ENCODE results near the gene PAK1IP1.
"Not testable (repeated sequence)": the region's sequence is repeated elsewhere in the genome, so short reads cannot be mapped to it uniquely, and the experiment has no call there.

Gene PAK1IP1

DNA sequence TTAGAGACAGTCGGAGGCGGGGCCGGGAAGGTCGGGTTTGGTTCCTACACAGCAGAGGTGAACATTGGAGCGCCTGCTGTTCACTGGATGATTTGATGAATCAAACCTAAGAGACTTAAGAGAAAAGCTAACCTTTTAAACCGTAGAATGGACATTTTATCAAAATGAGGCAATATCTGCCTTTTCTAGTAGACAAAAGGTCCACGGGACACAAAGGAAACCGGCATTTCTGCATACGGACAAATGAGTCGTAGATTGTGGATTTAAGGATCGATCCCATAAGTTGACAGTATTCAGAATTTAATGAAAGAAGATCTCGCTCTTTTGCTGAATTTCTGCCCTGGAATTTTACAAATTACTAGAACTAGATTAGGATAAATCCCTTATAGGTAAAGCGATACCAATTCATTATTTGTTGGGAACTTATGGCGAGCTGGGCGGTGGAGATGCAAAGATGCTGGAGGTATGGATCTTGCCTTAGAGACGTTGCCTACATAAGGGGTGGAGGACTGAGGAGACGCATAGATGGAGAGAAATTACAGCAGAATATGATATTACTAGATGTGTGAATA, 400 bp downstream of the PAK1IP1 start:
- peaks cover 10 to 17% of the 10 kb centered on the region in 2 donors for H3K36me3 ChIP-seq (ENCODE audit: control insufficient read depth in 2 of 2, insufficient read depth in 2 of 2, low read length in 2 of 2)
- no peaks in the 10 kb centered on the region for H3K9me3 ChIP-seq (ENCODE audit: control insufficient read depth in 2 of 2, low read length in 2 of 2)
- H3K27ac ChIP-seq (ENCODE audit: low read depth in 2 of 2, low read length in 2 of 2): peak overlapping the region; percentile 94 to 97
- H3K4me3 ChIP-seq (ENCODE audit: low read length in 2 of 2): peak overlapping the region; percentile 94 to 100
- H3K9ac ChIP-seq (ENCODE audit: low read depth in 1 of 2, low read length in 2 of 2): peak overlapping the region; percentile 90 to 96
- H3K4me1 ChIP-seq (ENCODE audit: control insufficient read depth in 2 of 2, insufficient read depth in 2 of 2, low read length in 2 of 2): peaks cover 12 to 13% of the 10 kb centered on the region in 2 donors
- H3K27me3 ChIP-seq (ENCODE audit: control insufficient read depth in 2 of 2, insufficient read depth in 2 of 2, low read length in 2 of 2): no peaks in the 10 kb centered on the region

- H3K4me1 ChIP-seq (ENCODE audit: control insufficient read depth in 2 of 2, insufficient read depth in 2 of 2, low read length in 2 of 2): peaks cover 12 to 13% of the 10 kb centered on the region in 2 donors
- no peaks in the 10 kb centered on the region for H3K27me3 ChIP-seq (ENCODE audit: control insufficient read depth in 2 of 2, insufficient read depth in 2 of 2, low read length in 2 of 2)
- no peak overlapping the region for H3K4me3 ChIP-seq (ENCODE audit: low read length in 2 of 2)
- no peak overlapping the region for H3K27ac ChIP-seq (ENCODE audit: low read depth in 2 of 2, low read length in 2 of 2)
- H3K9me3 ChIP-seq (ENCODE audit: control insufficient read depth in 2 of 2, low read length in 2 of 2): no peaks in the 10 kb centered on the region
- H3K9ac ChIP-seq (ENCODE audit: low read depth in 1 of 2, low read length in 2 of 2): no peak overlapping the region
- peaks cover 12 to 20% of the 10 kb centered on the region in 2 donors for H3K36me3 ChIP-seq (ENCODE audit: control insufficient read depth in 2 of 2, insufficient read depth in 2 of 2, low read length in 2 of 2)
Observed at GRCh38 chr6:10696655-10697054, 1.9 kb downstream of the PAK1IP1 start.

DNA sequence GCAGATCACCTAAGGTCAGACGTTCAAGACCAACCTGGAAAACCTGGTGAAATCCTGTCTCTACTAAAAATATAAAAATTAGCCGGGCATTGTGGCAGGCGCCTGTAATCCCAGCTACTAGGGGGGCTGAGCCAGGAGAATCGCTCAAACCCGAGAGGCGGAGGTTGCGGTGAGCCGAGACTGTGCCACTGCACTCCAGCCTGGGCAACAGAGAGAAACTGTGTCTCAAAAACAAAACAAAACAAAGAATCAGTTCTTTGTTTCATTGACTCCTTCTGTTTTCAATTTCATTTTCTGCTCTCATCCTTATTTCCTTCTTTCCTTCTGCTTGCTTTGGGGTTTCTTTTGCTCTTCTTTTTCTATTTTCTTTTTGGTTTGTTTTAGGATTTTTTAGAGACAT, 19.2 kb downstream of the PAK1IP1 start:
- no peaks in the 10 kb centered on the region for H3K27me3 ChIP-seq (ENCODE audit: control insufficient read depth in 2 of 2, insufficient read depth in 2 of 2, low read length in 2 of 2)
- H3K27ac ChIP-seq (ENCODE audit: low read depth in 2 of 2, low read length in 2 of 2): no peak overlapping the region
- H3K36me3 ChIP-seq (ENCODE audit: control insufficient read depth in 2 of 2, insufficient read depth in 2 of 2, low read length in 2 of 2): peaks cover 0 to 8% of the 10 kb centered on the region in 2 donors
- no peak overlapping the region for H3K4me3 ChIP-seq (ENCODE audit: low read length in 2 of 2)
- H3K9ac ChIP-seq (ENCODE audit: low read depth in 1 of 2, low read length in 2 of 2): no peak overlapping the region
- no peaks in the 10 kb centered on the region for H3K4me1 ChIP-seq (ENCODE audit: control insufficient read depth in 2 of 2, insufficient read depth in 2 of 2, low read length in 2 of 2)
- no peaks in the 10 kb centered on the region for H3K9me3 ChIP-seq (ENCODE audit: control insufficient read depth in 2 of 2, low read length in 2 of 2)

DNA sequence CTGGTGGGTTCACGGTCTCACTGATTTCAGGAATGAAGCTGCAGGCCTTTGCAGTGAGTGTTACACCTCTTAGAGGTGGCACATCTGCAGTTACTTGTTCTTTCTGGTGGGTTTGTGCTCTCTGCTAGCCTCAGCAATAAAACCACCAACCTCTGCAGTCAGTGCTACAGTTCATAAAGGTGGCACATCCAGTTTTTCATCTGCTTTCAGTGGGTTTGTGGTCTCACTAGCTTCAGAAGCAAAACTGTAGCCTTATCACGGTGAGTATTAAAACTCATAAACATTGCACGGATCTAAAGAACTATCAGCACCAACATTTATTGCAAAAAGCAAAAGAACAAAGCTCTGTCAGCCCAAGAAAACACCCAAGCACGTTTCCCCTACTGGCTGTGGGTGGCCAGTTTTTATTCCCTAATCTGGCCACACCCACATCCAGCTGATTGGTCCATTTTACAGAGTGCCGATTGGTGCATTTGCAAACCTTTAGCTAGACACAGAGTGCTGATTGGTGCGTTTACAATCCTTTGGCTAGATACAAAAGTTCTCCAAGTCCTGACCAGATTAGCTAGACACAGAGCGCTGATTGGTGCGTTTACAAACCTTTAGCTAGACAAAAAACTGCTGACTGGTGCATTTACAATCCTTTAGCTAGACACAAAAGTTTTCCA, 24.7 kb downstream of the PAK1IP1 start:
- H3K27me3 ChIP-seq (ENCODE audit: control insufficient read depth in 2 of 2, insufficient read depth in 2 of 2, low read length in 2 of 2): no peaks in the 10 kb centered on the region
- H3K4me1 ChIP-seq (ENCODE audit: control insufficient read depth in 2 of 2, insufficient read depth in 2 of 2, low read length in 2 of 2): peaks cover 11 to 20% of the 10 kb centered on the region in 2 donors
- peak overlapping the region; percentile 67 to 77 for H3K4me3 ChIP-seq (ENCODE audit: low read length in 2 of 2)
- H3K9me3 ChIP-seq (ENCODE audit: control insufficient read depth in 2 of 2, low read length in 2 of 2): no peaks in the 10 kb centered on the region
- H3K27ac ChIP-seq (ENCODE audit: low read depth in 2 of 2, low read length in 2 of 2): peak overlapping the region; percentile 84 to 89
- H3K9ac ChIP-seq (ENCODE audit: low read depth in 1 of 2, low read length in 2 of 2): peak overlapping the region in 1 of 2 donors; percentile 84
- H3K36me3 ChIP-seq (ENCODE audit: control insufficient read depth in 2 of 2, insufficient read depth in 2 of 2, low read length in 2 of 2): no peaks in the 10 kb centered on the region

GRCh38 chr6:10719964-10720264, 25.1 kb downstream of the PAK1IP1 start:
- Histone ChIP-seq H3K4me3 (ENCODE audit: low read length in 2 of 2) (peak overlapping the region; percentile 67 to 77), H3K4me1 (ENCODE audit: control insufficient read depth in 2 of 2, insufficient read depth in 2 of 2, low read length in 2 of 2) (peaks cover 14 to 20% of the 10 kb centered on the region in 2 donors), H3K9me3 (ENCODE audit: control insufficient read depth in 2 of 2, low read length in 2 of 2) (no peaks in the 10 kb centered on the region), H3K9ac (ENCODE audit: low read depth in 1 of 2, low read length in 2 of 2) (peak overlapping the region; percentile 41 to 84), H3K36me3 (ENCODE audit: control insufficient read depth in 2 of 2, insufficient read depth in 2 of 2, low read length in 2 of 2) (peaks cover 1 to 2% of the 10 kb centered on the region in 2 donors), H3K27me3 (ENCODE audit: control insufficient read depth in 2 of 2, insufficient read depth in 2 of 2, low read length in 2 of 2) (no peaks in the 10 kb centered on the region), H3K27ac (ENCODE audit: low read depth in 2 of 2, low read length in 2 of 2) (peak overlapping the region; percentile 84 to 89)

GRCh38 chr6:10720265-10720959, 25.6 kb downstream of the PAK1IP1 start:
- Histone ChIP-seq H3K27me3 (ENCODE audit: control insufficient read depth in 2 of 2, insufficient read depth in 2 of 2, low read length in 2 of 2) (no peaks in the 10 kb centered on the region), H3K9me3 (ENCODE audit: control insufficient read depth in 2 of 2, low read length in 2 of 2) (no peaks in the 10 kb centered on the region), H3K4me3 (ENCODE audit: low read length in 2 of 2) (peak overlapping the region; percentile 67 to 77), H3K27ac (ENCODE audit: low read depth in 2 of 2, low read length in 2 of 2) (peak overlapping the region; percentile 84 to 89), H3K9ac (ENCODE audit: low read depth in 1 of 2, low read length in 2 of 2) (peak overlapping the region; percentile 41 to 84), H3K4me1 (ENCODE audit: control insufficient read depth in 2 of 2, insufficient read depth in 2 of 2, low read length in 2 of 2) (peaks cover 14 to 20% of the 10 kb centered on the region in 2 donors), H3K36me3 (ENCODE audit: control insufficient read depth in 2 of 2, insufficient read depth in 2 of 2, low read length in 2 of 2) (peaks cover 5 to 7% of the 10 kb centered on the region in 2 donors)

GRCh38 chr6:10720960-10721849, 26.4 kb downstream of the PAK1IP1 start:
- peak overlapping the region in 1 of 2 donors; percentile 84 for H3K9ac ChIP-seq (ENCODE audit: low read depth in 1 of 2, low read length in 2 of 2)
- peak overlapping the region; percentile 84 to 89 for H3K27ac ChIP-seq (ENCODE audit: low read depth in 2 of 2, low read length in 2 of 2)
- H3K4me3 ChIP-seq (ENCODE audit: low read length in 2 of 2): peak overlapping the region; percentile 67 to 77
- peaks cover 14 to 20% of the 10 kb centered on the region in 2 donors for H3K4me1 ChIP-seq (ENCODE audit: control insufficient read depth in 2 of 2, insufficient read depth in 2 of 2, low read length in 2 of 2)
- peaks cover 12 to 14% of the 10 kb centered on the region in 2 donors for H3K36me3 ChIP-seq (ENCODE audit: control insufficient read depth in 2 of 2, insufficient read depth in 2 of 2, low read length in 2 of 2)
- H3K9me3 ChIP-seq (ENCODE audit: control insufficient read depth in 2 of 2, low read length in 2 of 2); H3K27me3 ChIP-seq (ENCODE audit: control insufficient read depth in 2 of 2, insufficient read depth in 2 of 2, low read length in 2 of 2): not testable (repeated sequence)

DNA sequence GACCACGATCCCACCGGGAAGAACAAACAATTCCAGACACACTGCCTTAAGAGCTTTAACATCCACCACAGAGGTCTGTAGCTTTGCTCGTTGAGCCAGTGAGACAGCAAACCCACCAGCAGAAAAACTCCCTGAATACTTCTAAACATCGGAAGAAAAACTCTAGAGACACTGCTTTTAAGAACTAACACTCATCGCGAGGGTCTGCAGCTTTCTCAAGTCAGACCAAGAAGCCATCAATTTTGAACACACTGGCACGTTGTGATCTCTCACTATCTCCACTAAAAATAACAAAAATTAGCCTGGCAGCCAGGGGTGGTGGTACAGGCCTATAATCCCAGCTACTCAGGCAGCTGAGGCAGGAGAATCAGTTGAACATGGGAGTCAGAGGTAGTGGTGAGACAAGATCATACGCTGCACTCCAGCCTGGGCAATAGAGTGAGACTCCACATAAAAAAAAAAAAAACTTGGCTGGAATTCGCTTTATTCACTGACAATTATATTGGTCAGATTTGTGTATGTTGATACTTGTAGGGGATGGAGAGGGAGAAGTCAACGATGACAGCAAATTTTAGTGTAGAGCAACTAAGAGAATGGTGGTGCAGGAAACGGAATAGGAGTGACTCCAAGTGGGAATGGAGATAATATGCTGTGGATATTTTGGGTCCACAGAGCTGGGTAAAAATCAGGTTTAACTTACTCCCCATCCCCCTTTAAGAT, 27.2 kb downstream of the PAK1IP1 start:
- Histone ChIP-seq H3K27me3 (ENCODE audit: control insufficient read depth in 2 of 2, insufficient read depth in 2 of 2, low read length in 2 of 2) (no peaks in the 10 kb centered on the region), H3K9me3 (ENCODE audit: control insufficient read depth in 2 of 2, low read length in 2 of 2) (no peaks in the 10 kb centered on the region), H3K9ac (ENCODE audit: low read depth in 1 of 2, low read length in 2 of 2) (peak overlapping the region; percentile 54 to 84), H3K4me1 (ENCODE audit: control insufficient read depth in 2 of 2, insufficient read depth in 2 of 2, low read length in 2 of 2) (peaks cover 14 to 20% of the 10 kb centered on the region in 2 donors), H3K27ac (ENCODE audit: low read depth in 2 of 2, low read length in 2 of 2) (peak overlapping the region; percentile 81 to 91), H3K4me3 (ENCODE audit: low read length in 2 of 2) (peak overlapping the region; percentile 73 to 94), H3K36me3 (ENCODE audit: control insufficient read depth in 2 of 2, insufficient read depth in 2 of 2, low read length in 2 of 2) (peaks cover 13 to 15% of the 10 kb centered on the region in 2 donors)

DNA sequence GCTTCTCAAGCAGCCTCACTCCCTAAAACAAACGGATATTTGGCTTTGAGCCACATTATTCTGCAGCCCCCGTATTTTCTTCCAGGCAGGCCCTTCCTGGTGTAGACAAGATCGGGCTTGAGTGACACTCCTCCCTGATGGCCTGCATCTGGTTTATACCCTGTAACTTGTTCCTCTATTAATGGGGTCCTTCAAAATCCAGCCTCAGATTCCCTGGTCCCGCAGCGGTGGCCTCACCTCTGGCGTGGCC, 27.7 kb downstream of the PAK1IP1 start:
- Histone ChIP-seq H3K9ac (ENCODE audit: low read depth in 1 of 2, low read length in 2 of 2) (peak overlapping the region; percentile 54 to 84), H3K4me1 (ENCODE audit: control insufficient read depth in 2 of 2, insufficient read depth in 2 of 2, low read length in 2 of 2) (peaks cover 14 to 20% of the 10 kb centered on the region in 2 donors), H3K27me3 (ENCODE audit: control insufficient read depth in 2 of 2, insufficient read depth in 2 of 2, low read length in 2 of 2) (no peaks in the 10 kb centered on the region), H3K9me3 (ENCODE audit: control insufficient read depth in 2 of 2, low read length in 2 of 2) (no peaks in the 10 kb centered on the region), H3K4me3 (ENCODE audit: low read length in 2 of 2) (peak overlapping the region; percentile 73 to 94), H3K36me3 (ENCODE audit: control insufficient read depth in 2 of 2, insufficient read depth in 2 of 2, low read length in 2 of 2) (peaks cover 13 to 16% of the 10 kb centered on the region in 2 donors), H3K27ac (ENCODE audit: low read depth in 2 of 2, low read length in 2 of 2) (peak overlapping the region; percentile 81 to 91)

Data from mucosa of rectum (tissue), 2 donors.